Esophagus mucosa (tissue), 1 donor: Measurements from ENCODE around the gene GMDS. TPM values are rescaled to one million over a fixed set of nuclear protein-coding genes. Genes with fewer than 3 reads are reported as not detected.

ENCODE experiments used
- ATAC-seq: fragments of 200-7000 bp; cut with Tn5 transposase; one replicate; pipeline ENCODE4 v1.9.1; 2020
- total RNA-seq: library from RNA; stranded (reverse); gene quantifications from one replicate; pipeline ENCODE4 v1.2.4, GENCODE V29; 2023
- donor health status: DM: yes; HTN: yes; CAD: no.

Gene GMDS
- total RNA-seq, 1 donor from 2014 or later, result 43.8 TPM

GRCh38 chr6:2237001-2237400, 8.4 kb downstream of the GMDS start:
- peak; percentile 80 for ATAC-seq

- ATAC-seq, result no peak
These were observed 9.5 kb downstream of the GMDS start for GRCh38 chr6:2235777-2236495.

GRCh38 chr6:2232445-2232844, 13.0 kb downstream of the GMDS start:
- ATAC-seq, result no peak

- no peak for ATAC-seq
These were observed 14.0 kb downstream of the GMDS start for GRCh38 chr6:2231438-2231837.

GRCh38 chr6:2230659-2231277, 14.6 kb downstream of the GMDS start:
- no peak for ATAC-seq

GRCh38 chr6:2229742-2230141, 15.7 kb downstream of the GMDS start:
- ATAC-seq, result no peak

GRCh38 chr6:2229039-2229438, 16.4 kb downstream of the GMDS start:
- ATAC-seq, result no peak

- no peak for ATAC-seq
These were observed 17.0 kb downstream of the GMDS start for GRCh38 chr6:2228392-2228791.

- no peak for ATAC-seq
These were observed 18.6 kb downstream of the GMDS start for GRCh38 chr6:2226775-2227174.

- peak; percentile 84 for ATAC-seq
These were observed 19.7 kb downstream of the GMDS start for GRCh38 chr6:2225422-2226392.

GRCh38 chr6:2224847-2225382, 20.5 kb downstream of the GMDS start:
- no peak for ATAC-seq

- no peak for ATAC-seq
These were observed 23.0 kb downstream of the GMDS start for GRCh38 chr6:2222275-2222842.

GRCh38 chr6:2221726-2222274, 23.6 kb downstream of the GMDS start:
- ATAC-seq, result no peak

- no peak for ATAC-seq
These were observed 25.3 kb downstream of the GMDS start for GRCh38 chr6:2220154-2220553.

GRCh38 chr6:2218866-2219265, 26.5 kb downstream of the GMDS start:
- ATAC-seq, result no peak

GRCh38 chr6:2216794-2217383, 28.5 kb downstream of the GMDS start:
- no peak for ATAC-seq

GRCh38 chr6:2215342-2215741, 30.1 kb downstream of the GMDS start:
- ATAC-seq, result no peak

- no peak for ATAC-seq
These were observed 32.3 kb downstream of the GMDS start for GRCh38 chr6:2213086-2213485.

GRCh38 chr6:2209226-2209809, 36.1 kb downstream of the GMDS start:
- peak; percentile 68 for ATAC-seq

GRCh38 chr6:2208468-2208867, 36.9 kb downstream of the GMDS start:
- no peak for ATAC-seq

- ATAC-seq, result no peak
These were observed 40.0 kb downstream of the GMDS start for GRCh38 chr6:2205396-2205795.

- no peak for ATAC-seq
These were observed 41.1 kb downstream of the GMDS start for GRCh38 chr6:2204272-2204671.
